GM12878 (cell line): ENCODE measurements around the gene ARFRP1. TPM values are rescaled to one million over a fixed set of nuclear protein-coding genes. Genes with fewer than 3 reads are reported as not detected.

Source experiments
- ASH2L ChIP-seq: fragments of 300-600, 200-600 bp; sonication (generic); IDR thresholded peaks from 2 replicates; pipeline ENCODE4 v1.6.1; 2017; ENCODE audit warnings: low read depth, mild to moderate bottlenecking, borderline replicate concordance
- BHLHE40 ChIP-seq, 2 experiments: fragments of 450-650 bp in 1 of 2; IDR thresholded peaks; 2 replicates each; pipeline ENCODE4 v1.6.1; 2011 to 2017; ENCODE audit warnings: low read depth in 2 of 2, borderline replicate concordance in 1 of 2, improper control_type of control experiment in 1 of 2, low read length in 1 of 2, mild to moderate bottlenecking in 1 of 2
- EGR1 ChIP-seq, 2 experiments: IDR thresholded peaks; 1 replicate in 1 of 2; 2 replicates in 1 of 2; pipeline ENCODE4 v1.6.1; 2011 to 2012; ENCODE audit warnings: low read depth in 2 of 2, low read length in 2 of 2, borderline replicate concordance in 1 of 2, mild to moderate bottlenecking in 1 of 2, moderate library complexity in 1 of 2
- ESRRA ChIP-seq: IDR thresholded peaks from 2 replicates; pipeline ENCODE4 v1.6.1; 2012; ENCODE audit warnings: mild to moderate bottlenecking, low read length, improper control_type of control experiment
- MXI1 ChIP-seq: fragments of 150-350 bp; IDR thresholded peaks from 2 replicates; pipeline ENCODE4 v1.6.1; 2011; ENCODE audit warnings: low read depth, mild to moderate bottlenecking, inconsistent platforms, low read length, improper control_type of control experiment
- PAX5 ChIP-seq: IDR thresholded peaks from 2 replicates; pipeline ENCODE4 v1.6.1; 2011; ENCODE audit warnings: low read depth, low read length, borderline replicate concordance
- RUNX3 ChIP-seq: IDR thresholded peaks from 2 replicates; pipeline ENCODE4 v1.6.1; 2012; ENCODE audit warnings: low read length, inconsistent platforms
- SIN3A ChIP-seq: IDR thresholded peaks from 2 replicates; pipeline ENCODE4 v1.6.1; 2012; ENCODE audit warnings: low read depth, low read length, improper control_type of control experiment
- SMAD5 ChIP-seq: IDR thresholded peaks from 2 replicates; pipeline ENCODE4 v1.6.1; 2016; ENCODE audit warnings: antibody characterized with exemption, low read depth
- TCF3 ChIP-seq: IDR thresholded peaks from 2 replicates; pipeline ENCODE4 v1.6.1; 2012; ENCODE audit warnings: low read depth, mild to moderate bottlenecking, low read length, borderline replicate concordance; ENCODE audit not compliant: insufficient read depth
- ZNF274 ChIP-seq: IDR thresholded peaks from one replicate; pipeline ENCODE4 v1.8.0; 2011; ENCODE audit not compliant: insufficient read length, insufficient read depth
- polyA plus RNA-seq, 11 experiments: library from polyadenylated mRNA; depleted of rRNA in 4 of 11; unstranded in 6 of 11; stranded (reverse) in 5 of 11; fragments of >200 nt; fragmentation: Nextera tagmentation in 4 of 11; fragmentation: Illumina TruSeq in 1 of 11; extraction: Ambion mirVana in 4 of 11; extraction: Trizol in 1 of 11; gene quantifications; 1 replicate in 1 of 11; 2 replicates in 10 of 11; pipeline versions ENCODE4 v1.2.1 to v1.2.3, GENCODE V29; 2011 to 2016; ENCODE audit warnings: inconsistent platforms in 2 of 11, missing spikeins in 2 of 11, low read depth in 1 of 11
- total RNA-seq, 4 experiments: library from RNA; depleted of rRNA in 3 of 4; stranded (reverse); fragments of >200 nt in 3 of 4; fragmentation: Illumina TruSeq in 1 of 4; extraction: Trizol in 1 of 4; gene quantifications; 2 replicates each; pipeline versions ENCODE4 v1.2.1 to v1.2.3, GENCODE V29; 2013 to 2021
- TF ChIP-seq, protein P1 (sequence below): fragments of 450-650 bp; IDR thresholded peaks from 2 replicates; pipeline ENCODE4 v1.6.1; 2016; ENCODE audit warnings: mild to moderate bottlenecking
- TF ChIP-seq, protein P2 (sequence below): fragments of 450-650 bp; conservative IDR thresholded peaks from 2 replicates; pipeline ENCODE4 v1.6.1; 2017; ENCODE audit warnings: mild to moderate bottlenecking, moderate library complexity
- TF ChIP-seq, protein P3 (sequence below): IDR thresholded peaks from 2 replicates; pipeline ENCODE4 v1.6.1; 2011; ENCODE audit warnings: borderline replicate concordance, low read depth, mild to moderate bottlenecking, moderate library complexity, mixed read lengths, low read length; ENCODE audit not compliant: insufficient read depth; ENCODE audit errors: extremely low read length
- TF ChIP-seq, protein P4 (sequence below): fragments of 450-650 bp; IDR thresholded peaks from 2 replicates; pipeline ENCODE4 v1.6.1; 2017; ENCODE audit warnings: mild to moderate bottlenecking, moderate library complexity
- TF ChIP-seq, protein P5 (sequence below): IDR thresholded peaks from 2 replicates; pipeline ENCODE4 v1.6.1; 2012; ENCODE audit warnings: low read depth, low read length, improper control_type of control experiment

ARFRP1 gene
- total and polyA plus RNA-seq, 10 of the 15 experiments (the other 5 are each of a cell fraction or from before 2014, with no cell fraction given): 0.37 to 71.7 (median 34.6) TPM

DNA sequence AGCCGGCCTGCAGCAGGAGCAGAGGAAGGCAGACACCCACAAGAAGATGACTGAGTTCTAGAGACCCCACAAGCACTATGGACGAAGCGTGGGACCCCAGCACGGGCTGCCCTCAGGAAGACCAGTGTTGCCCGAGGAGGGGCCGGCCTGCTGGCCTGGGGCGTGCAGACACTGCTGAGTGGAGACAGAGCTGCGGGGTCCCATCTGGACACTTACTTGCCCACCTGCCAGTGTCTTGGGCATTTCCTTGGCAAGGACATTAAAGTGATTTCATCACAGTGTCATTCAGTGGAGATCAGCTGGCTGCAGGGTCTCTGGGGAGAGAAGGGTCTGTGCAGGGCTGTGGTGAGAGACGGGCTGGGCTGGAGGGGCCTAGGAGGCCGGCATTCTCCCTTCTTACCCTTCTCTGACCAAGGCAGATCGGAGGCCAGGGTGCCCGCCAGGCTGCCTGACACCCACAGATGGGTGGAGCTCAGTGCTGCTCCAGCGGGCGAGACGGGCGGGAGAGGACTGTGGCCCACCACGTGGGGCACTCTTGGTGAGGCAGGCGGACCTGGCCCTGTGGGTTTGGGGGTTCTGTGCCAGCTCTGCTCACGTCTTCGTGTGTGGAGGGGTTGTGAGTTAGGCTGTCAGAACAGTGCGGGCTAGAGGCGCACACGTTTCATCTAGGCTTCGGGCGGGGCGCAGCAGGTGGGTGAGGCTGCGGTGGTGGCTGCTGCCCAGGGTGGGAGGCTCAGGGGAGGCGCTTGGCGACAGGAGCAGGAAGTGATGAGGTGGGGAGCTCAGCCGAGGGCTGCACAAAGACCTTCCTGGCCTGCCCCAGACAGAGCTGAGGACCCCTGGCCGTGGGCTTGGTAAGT lies 28.3 kb upstream of the ARFRP1 start, which contains the start of gene LIME1 (continued):
- peak; percentile 45; the same call in 1 of the 2 replicates for TF ChIP-seq MXI1
- TF ChIP-seq, protein P1, sequence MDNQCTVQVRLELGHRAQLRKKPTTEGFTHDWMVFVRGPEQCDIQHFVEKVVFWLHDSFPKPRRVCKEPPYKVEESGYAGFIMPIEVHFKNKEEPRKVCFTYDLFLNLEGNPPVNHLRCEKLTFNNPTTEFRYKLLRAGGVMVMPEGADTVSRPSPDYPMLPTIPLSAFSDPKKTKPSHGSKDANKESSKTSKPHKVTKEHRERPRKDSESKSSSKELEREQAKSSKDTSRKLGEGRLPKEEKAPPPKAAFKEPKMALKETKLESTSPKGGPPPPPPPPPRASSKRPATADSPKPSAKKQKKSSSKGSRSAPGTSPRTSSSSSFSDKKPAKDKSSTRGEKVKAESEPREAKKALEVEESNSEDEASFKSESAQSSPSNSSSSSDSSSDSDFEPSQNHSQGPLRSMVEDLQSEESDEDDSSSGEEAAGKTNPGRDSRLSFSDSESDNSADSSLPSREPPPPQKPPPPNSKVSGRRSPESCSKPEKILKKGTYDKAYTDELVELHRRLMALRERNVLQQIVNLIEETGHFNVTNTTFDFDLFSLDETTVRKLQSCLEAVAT: 0 out of 2 replicates have a peak, but pooled peaks have one; percentile 28
- TF ChIP-seq SIN3A: no peak
- TF ChIP-seq PAX5: no peak
- TF ChIP-seq, protein P2, sequence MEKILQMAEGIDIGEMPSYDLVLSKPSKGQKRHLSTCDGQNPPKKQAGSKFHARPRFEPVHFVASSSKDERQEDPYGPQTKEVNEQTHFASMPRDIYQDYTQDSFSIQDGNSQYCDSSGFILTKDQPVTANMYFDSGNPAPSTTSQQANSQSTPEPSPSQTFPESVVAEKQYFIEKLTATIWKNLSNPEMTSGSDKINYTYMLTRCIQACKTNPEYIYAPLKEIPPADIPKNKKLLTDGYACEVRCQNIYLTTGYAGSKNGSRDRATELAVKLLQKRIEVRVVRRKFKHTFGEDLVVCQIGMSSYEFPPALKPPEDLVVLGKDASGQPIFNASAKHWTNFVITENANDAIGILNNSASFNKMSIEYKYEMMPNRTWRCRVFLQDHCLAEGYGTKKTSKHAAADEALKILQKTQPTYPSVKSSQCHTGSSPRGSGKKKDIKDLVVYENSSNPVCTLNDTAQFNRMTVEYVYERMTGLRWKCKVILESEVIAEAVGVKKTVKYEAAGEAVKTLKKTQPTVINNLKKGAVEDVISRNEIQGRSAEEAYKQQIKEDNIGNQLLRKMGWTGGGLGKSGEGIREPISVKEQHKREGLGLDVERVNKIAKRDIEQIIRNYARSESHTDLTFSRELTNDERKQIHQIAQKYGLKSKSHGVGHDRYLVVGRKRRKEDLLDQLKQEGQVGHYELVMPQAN: 0 out of 2 replicates have a peak, but pooled peaks have one; percentile 24
- peak in 1 of 2 experiments; percentile 67; a peak in 2 of 4 replicates for TF ChIP-seq BHLHE40 (IDR thresholded peaks at IDR 0.05; ENCODE audit: borderline replicate concordance in 1 of 2, low read depth in 2 of 2, low read length in 1 of 2)
- TF ChIP-seq, protein P3, sequence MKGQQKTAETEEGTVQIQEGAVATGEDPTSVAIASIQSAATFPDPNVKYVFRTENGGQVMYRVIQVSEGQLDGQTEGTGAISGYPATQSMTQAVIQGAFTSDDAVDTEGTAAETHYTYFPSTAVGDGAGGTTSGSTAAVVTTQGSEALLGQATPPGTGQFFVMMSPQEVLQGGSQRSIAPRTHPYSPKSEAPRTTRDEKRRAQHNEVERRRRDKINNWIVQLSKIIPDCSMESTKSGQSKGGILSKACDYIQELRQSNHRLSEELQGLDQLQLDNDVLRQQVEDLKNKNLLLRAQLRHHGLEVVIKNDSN: peak; percentile 77
- TF ChIP-seq ESRRA: no peak
- 0 out of 3 replicates have a peak, but pooled peaks of 1 of the 2 experiments have one; percentile 18 for TF ChIP-seq EGR1 (IDR thresholded peaks at IDR 0.05; ENCODE audit: borderline replicate concordance in 1 of 2, low read depth in 2 of 2, low read length in 2 of 2)
- peak; percentile 42 for TF ChIP-seq RUNX3
- TF ChIP-seq SMAD5: no peak
- TF ChIP-seq, protein P4, sequence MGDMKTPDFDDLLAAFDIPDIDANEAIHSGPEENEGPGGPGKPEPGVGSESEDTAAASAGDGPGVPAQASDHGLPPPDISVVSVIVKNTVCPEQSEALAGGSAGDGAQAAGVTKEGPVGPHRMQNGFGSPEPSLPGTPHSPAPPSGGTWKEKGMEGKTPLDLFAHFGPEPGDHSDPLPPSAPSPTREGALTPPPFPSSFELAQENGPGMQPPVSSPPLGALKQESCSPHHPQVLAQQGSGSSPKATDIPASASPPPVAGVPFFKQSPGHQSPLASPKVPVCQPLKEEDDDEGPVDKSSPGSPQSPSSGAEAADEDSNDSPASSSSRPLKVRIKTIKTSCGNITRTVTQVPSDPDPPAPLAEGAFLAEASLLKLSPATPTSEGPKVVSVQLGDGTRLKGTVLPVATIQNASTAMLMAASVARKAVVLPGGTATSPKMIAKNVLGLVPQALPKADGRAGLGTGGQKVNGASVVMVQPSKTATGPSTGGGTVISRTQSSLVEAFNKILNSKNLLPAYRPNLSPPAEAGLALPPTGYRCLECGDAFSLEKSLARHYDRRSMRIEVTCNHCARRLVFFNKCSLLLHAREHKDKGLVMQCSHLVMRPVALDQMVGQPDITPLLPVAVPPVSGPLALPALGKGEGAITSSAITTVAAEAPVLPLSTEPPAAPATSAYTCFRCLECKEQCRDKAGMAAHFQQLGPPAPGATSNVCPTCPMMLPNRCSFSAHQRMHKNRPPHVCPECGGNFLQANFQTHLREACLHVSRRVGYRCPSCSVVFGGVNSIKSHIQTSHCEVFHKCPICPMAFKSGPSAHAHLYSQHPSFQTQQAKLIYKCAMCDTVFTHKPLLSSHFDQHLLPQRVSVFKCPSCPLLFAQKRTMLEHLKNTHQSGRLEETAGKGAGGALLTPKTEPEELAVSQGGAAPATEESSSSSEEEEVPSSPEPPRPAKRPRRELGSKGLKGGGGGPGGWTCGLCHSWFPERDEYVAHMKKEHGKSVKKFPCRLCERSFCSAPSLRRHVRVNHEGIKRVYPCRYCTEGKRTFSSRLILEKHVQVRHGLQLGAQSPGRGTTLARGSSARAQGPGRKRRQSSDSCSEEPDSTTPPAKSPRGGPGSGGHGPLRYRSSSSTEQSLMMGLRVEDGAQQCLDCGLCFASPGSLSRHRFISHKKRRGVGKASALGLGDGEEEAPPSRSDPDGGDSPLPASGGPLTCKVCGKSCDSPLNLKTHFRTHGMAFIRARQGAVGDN: peak; percentile 67
- no peak for TF ChIP-seq ZNF274
- peak; percentile 50; the same call in 1 of the 2 replicates for TF ChIP-seq TCF3
- no peak for TF ChIP-seq ASH2L
- TF ChIP-seq, protein P5, sequence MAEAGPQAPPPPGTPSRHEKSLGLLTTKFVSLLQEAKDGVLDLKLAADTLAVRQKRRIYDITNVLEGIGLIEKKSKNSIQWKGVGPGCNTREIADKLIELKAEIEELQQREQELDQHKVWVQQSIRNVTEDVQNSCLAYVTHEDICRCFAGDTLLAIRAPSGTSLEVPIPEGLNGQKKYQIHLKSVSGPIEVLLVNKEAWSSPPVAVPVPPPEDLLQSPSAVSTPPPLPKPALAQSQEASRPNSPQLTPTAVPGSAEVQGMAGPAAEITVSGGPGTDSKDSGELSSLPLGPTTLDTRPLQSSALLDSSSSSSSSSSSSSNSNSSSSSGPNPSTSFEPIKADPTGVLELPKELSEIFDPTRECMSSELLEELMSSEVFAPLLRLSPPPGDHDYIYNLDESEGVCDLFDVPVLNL: no peak
